Mammary epithelial cell (primary cell): ENCODE results near the gene ACKR2.

ENCODE experiments used
- CTCF ChIP-seq, 2 donors: IDR thresholded peaks in 1 of 2; conservative IDR thresholded peaks in 1 of 2; 2 replicates each; pipeline ENCODE4 v1.5.1; 2011 to 2012; ENCODE audit warnings: inconsistent platforms in 2 of 2, low read length in 2 of 2, mild to moderate bottlenecking in 2 of 2, control low read depth in 1 of 2, low read depth in 1 of 2; ENCODE audit not compliant: insufficient read depth in 1 of 2; ENCODE audit errors: extremely low read depth in 1 of 2
- EZH2 ChIP-seq: IDR thresholded peaks from 2 replicates; pipeline ENCODE4 v1.6.1; 2012; ENCODE audit warnings: low read length, inconsistent platforms, borderline replicate concordance

- TF ChIP-seq CTCF (conservative IDR thresholded peaks at IDR 0.05 in 1 of 2, IDR thresholded peaks at IDR 0.05 in 1 of 2; ENCODE audit: extremely low read depth in 1 of 2, insufficient read depth in 1 of 2, low read depth in 1 of 2, low read length in 2 of 2): no peak
- TF ChIP-seq EZH2: no peak
Measured at GRCh38 chr3:42799376-42799775, 9.9 kb upstream of the ACKR2 start.
